Bone marrow (tissue), 2 donors: ENCODE measurements around the gene ADGRG3.

ENCODE experiments used
- DNase-seq, 2 donors: peaks; one replicate each; lab custom pipeline; 2025; lab: John Stamatoyannopoulos, UW

The ADGRG3 gene

GRCh38 chr16:57736419-57737351, 68.6 kb downstream of the ADGRG3 start:
- peak in 1 of 2 donors; percentile 57 for DNase-seq

GRCh38 chr16:57738844-57739243, 70.7 kb downstream of the ADGRG3 start:
- no peak for DNase-seq
